Colonic mucosa (tissue), 4 donors: ENCODE results near the gene TAF6. TPM values are rescaled to one million over a fixed set of nuclear protein-coding genes. Genes with fewer than 3 reads are reported as not detected.

Experiments used
- DNase-seq: peaks from one replicate; pipeline ENCODE4 v3.0.0-alpha.2; 2020
- H3K27ac ChIP-seq: fragments of 200-600 bp; one replicate; pipeline ENCODE4 v1.8.0; 2021
- H3K27me3 ChIP-seq: fragments of 200-600 bp; one replicate; pipeline ENCODE4 v1.8.0; 2021
- H3K36me3 ChIP-seq: fragments of 200-600 bp; one replicate; pipeline ENCODE4 v1.8.0; 2021
- H3K4me1 ChIP-seq: fragments of 200-600 bp; one replicate; pipeline ENCODE4 v1.8.0; 2021; ENCODE audit warnings: mild to moderate bottlenecking
- H3K4me3 ChIP-seq: fragments of 200-600 bp; one replicate; pipeline ENCODE4 v1.8.0; 2021
- H3K9ac ChIP-seq, 2 donors: one replicate each; pipeline ENCODE4 v1.7.0; 2013; ENCODE audit warnings: control low read depth in 2 of 2, low read depth in 2 of 2, low read length in 2 of 2
- H3K9me3 ChIP-seq: fragments of 200-600 bp; one replicate; pipeline ENCODE4 v1.8.0; 2021
- CTCF ChIP-seq: fragments of 200-600 bp; IDR thresholded peaks from one replicate; pipeline ENCODE4 v1.8.0; 2022; ENCODE audit warnings: antibody characterized with exemption, mild to moderate bottlenecking
- intact Hi-C: fragments of 100-400 bp; cut with DNase I; formaldehyde crosslinking; loops from one replicate; pipeline ENCODE4 v1.14.1; 2022
- total RNA-seq, 2 donors: library from RNA; stranded (reverse); fragmentation: NEBNext Ultra II Directional in 1 of 2; extraction: Animal tissue kit (Norgen Biotek cat#: 25700) in 1 of 2; gene quantifications; one replicate each; pipeline ENCODE4 v1.2.1, GENCODE V29; 2021
- donor health status: healthy.
- donor health status: DM: no; HTN: no; CAD: no.
- donor health status: DM: no; HTN: no; CAD: no.

TAF6 gene
- total RNA-seq, 2 donors from 2014 or later: 28.7 to 67.3 TPM

- H3K4me3 ChIP-seq: no peak overlapping the region
- intact Hi-C loops: no loop called here
- no peak for DNase-seq
- no peaks in the 10 kb centered on the region for H3K4me1 ChIP-seq
- no peaks in the 10 kb centered on the region for H3K36me3 ChIP-seq
- H3K27ac ChIP-seq: no peak overlapping the region
- no peak for TF ChIP-seq CTCF
- H3K27me3 ChIP-seq: no peaks in the 10 kb centered on the region
- no peak overlapping the region for H3K9ac ChIP-seq
- H3K9me3 ChIP-seq: no peaks in the 10 kb centered on the region
Measured at GRCh38 chr7:100105534-100105933, 13.6 kb downstream of the TAF6 start.

- peaks cover 3% of the 10 kb centered on the region for H3K36me3 ChIP-seq
- no peak overlapping the region for H3K27ac ChIP-seq
Measured at GRCh38 chr7:100102950-100103840, 16.0 kb downstream of the TAF6 start.

GRCh38 chr7:100101016-100101862 is 17.9 kb downstream of the TAF6 start, which contains the start of the genes AP4M1 and MCM7:
AP4M1 (plus strand) TSS chr7:100101643; CDS start chr7:100101715, 72 bp downstream.
MCM7 (minus strand) TSS chr7:100101397; CDS start chr7:100101294, 103 bp downstream.
- Histone ChIP-seq H3K9me3 (no peaks in the 10 kb centered on the region), H3K36me3 (peaks cover 11% of the 10 kb centered on the region), H3K4me3 (peak within 1 kb of the TSS; percentile 95), H3K27ac (peak within 1 kb of the TSS; percentile 95), H3K4me1 (peaks cover 5% of the 10 kb centered on the region), H3K9ac (peak within 1 kb of the TSS; percentile 72 to 91), H3K27me3 (no peaks in the 10 kb centered on the region)
- no peak for TF ChIP-seq CTCF
- peak; percentile 99 for DNase-seq
- intact Hi-C loops: no loop called here

More at GRCh38 chr7:100102950-100103840, 16.0 kb downstream of the TAF6 start:
- TF ChIP-seq CTCF: no peak
- intact Hi-C loops: no loop called here
- H3K4me1 ChIP-seq: peaks cover 5% of the 10 kb centered on the region
- H3K4me3 ChIP-seq: no peak overlapping the region
- no peak overlapping the region for H3K9ac ChIP-seq
- no peak for DNase-seq
- H3K9me3 ChIP-seq: no peaks in the 10 kb centered on the region
- H3K27me3 ChIP-seq: no peaks in the 10 kb centered on the region

GRCh38 chr7:100100420-100101015 is 18.6 kb downstream of the TAF6 start:
- Histone ChIP-seq H3K9ac (peak overlapping the region; percentile 40 to 91), H3K9me3 (no peaks in the 10 kb centered on the region), H3K27me3 (no peaks in the 10 kb centered on the region), H3K27ac (peak overlapping the region; percentile 95), H3K36me3 (peaks cover 18% of the 10 kb centered on the region), H3K4me3 (peak overlapping the region; percentile 95), H3K4me1 (peaks cover 5% of the 10 kb centered on the region)
- DNase-seq: peak; percentile 91
- no peak for TF ChIP-seq CTCF
- intact Hi-C loops: no loop called here

GRCh38 chr7:100099452-100099851 is 19.7 kb downstream of the TAF6 start:
- no peaks in the 10 kb centered on the region for H3K9me3 ChIP-seq
- H3K4me1 ChIP-seq: peaks cover 5% of the 10 kb centered on the region
- no peak for DNase-seq
- no peak for TF ChIP-seq CTCF
- intact Hi-C loops: no loop called here
- no peaks in the 10 kb centered on the region for H3K27me3 ChIP-seq
- H3K9ac ChIP-seq: peak overlapping the region in 1 of 2 donors; percentile 91
- H3K4me3 ChIP-seq: peak overlapping the region; percentile 95
- no peak overlapping the region for H3K27ac ChIP-seq
- peaks cover 29% of the 10 kb centered on the region for H3K36me3 ChIP-seq
